Head of caudate nucleus (tissue), 42 donors: ENCODE measurements around the gene C17orf113.

ENCODE experiments used
- DNase-seq, 42 donors: peaks; one replicate each; pipeline versions ENCODE4 v3.0.0 to v3.0.0-alpha.2; 2020 to 2021; ENCODE audit warnings: mixed read lengths in 7 of 42
- intact Hi-C: fragments of 100-400 bp; cut with DNase I; formaldehyde crosslinking; loops from one replicate; pipeline ENCODE4 v1.15.0; 2022

C17orf113 gene

DNA sequence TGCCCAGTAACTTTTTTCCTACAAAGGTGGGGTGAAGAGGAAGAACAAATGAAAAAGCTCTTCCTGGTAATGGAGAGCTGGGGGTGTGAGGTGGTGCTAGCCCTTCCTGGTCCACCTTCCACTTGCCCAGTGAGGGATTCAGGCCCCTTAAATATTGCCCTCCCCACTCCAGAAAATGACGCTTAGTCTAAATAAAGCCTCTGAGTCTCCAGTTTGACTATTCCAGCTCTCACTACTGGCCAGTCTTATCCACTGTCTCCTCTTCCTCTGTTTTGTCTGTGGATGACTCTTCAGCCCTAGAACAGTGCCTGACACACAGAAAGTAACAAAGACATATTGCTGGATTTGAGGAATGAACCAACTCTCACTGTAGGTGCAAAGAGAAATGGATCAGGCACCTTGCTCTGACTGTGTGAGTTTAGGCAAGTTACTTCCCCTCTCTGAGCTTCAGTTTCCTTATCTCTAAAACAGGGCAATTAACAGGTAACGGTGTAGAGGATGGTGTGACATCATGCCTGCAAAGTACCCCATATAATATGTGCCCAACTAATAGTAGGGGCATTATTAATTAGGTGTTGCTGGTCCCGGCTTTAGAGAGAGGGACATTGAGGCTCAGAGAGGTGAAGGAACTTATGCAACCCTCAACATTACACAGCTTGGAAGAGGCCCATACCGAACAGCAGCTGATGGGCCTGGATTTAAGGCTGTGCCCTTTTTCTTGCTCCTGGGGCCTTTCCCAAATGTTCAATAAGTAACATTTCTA, 26.6 kb upstream of the C17orf113 start:
- intact Hi-C loops, result no loop called here
- no peak for DNase-seq

DNA sequence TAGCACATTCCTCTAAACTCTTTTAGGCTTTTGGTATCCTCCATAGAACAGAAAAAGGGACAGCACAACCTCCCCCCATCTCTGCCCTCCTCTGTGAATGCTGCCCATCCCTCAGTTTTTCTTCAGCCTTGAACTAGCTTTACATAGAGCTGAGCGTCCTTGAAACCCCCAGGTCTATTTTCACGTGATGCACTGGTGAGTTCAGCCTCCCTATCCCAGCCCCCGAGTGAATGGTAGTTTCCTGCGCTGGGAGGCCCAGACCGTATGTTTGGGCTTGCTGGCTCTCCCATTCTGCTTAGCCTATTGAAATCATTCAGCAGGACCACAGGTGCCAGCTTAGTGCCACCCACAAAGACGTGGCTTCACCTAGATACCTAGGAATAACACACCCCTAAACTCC, 25.4 kb upstream of the C17orf113 start:
- intact Hi-C loops, result no loop called here
- DNase-seq, result no peak

DNA sequence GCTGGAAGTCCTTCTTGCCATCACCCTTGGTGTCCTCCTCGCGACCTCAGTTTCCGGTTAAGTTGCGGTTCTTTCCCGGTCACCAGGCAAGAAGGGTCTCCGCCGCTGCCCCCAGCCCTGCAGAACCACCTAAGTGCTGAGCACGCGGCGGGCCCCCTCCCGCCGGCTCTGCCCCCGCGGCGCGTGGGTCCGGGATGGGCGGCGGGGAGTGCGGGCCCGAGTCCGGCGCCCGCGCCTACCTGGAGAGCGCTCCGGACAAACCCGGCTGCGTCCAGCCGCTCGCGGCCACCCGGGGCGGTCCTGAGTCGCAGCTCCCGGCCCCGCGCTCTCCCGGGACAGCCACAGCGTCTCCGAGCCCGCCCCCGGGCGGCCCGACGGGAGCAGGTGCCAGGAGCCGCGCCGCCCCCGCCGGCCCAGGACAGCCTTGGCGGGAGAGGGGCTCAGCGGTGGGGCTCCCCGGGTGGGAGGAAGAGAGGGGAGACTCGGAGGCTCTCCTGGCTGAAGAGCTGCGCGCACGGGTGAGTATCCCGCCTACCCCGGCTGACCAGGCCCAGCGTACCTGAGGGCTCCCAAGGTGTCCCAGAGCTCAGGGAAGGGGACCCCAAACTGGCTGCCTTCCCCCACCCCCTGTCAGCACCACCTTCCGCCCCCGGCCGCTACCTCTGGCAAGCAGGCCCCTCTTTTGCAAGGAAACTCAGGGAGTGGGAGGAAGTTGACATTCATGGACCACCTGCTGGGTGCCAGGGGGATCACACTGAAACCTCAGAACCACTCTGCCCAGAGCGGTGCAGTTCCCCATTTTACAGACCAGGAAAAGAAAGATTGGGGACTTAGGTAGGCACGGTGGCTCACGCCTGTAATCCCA, 22.2 kb upstream of the C17orf113 start:
- DNase-seq, result no peak
- intact Hi-C loops, result no loop called here

DNA sequence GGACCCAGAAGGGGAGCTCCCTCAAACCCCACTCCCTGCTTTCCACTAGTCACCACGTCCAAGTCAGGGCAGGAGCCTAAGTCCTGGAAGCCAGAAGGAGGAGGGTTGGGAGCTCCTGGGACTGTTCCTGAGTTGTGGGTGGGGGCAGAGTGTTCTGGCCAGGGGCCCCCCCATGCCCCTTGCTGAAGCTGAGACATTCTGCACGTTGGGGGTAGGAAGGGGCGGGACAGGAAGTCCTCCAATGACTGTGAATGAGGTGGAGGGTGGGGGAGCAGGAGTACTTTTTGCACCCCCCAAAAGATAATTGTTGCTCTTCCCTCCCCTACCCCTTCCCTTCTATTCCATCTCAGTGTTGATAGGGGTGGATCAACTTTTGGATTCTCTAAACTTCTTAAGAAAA, 21.4 kb upstream of the C17orf113 start:
- intact Hi-C loops, result no loop called here

DNA sequence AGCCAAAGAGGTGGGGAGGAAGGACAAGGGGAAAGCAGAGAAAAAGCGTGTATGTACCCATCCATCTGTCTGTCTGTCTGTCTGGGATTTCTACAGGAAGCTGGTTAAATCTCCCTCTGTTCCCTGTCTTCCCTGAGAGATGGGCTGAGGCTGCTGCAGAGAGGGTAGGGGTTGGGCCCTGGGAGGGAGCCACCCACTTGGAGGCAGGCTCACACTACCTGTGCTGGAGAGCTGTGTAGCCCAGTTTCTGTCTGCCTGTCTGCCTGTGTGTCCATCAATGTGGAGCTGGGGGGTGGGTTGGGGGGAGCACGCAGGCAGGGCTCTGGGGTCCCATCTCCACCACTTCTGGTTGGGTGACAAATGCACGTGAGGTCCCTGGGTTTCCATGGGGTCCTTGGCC, 18.6 kb upstream of the C17orf113 start:
- intact Hi-C loops, result no loop called here
- DNase-seq, result no peak

More for the DNA sequence above, 21.4 kb upstream of the C17orf113 start:
- DNase-seq, result no peak

DNA sequence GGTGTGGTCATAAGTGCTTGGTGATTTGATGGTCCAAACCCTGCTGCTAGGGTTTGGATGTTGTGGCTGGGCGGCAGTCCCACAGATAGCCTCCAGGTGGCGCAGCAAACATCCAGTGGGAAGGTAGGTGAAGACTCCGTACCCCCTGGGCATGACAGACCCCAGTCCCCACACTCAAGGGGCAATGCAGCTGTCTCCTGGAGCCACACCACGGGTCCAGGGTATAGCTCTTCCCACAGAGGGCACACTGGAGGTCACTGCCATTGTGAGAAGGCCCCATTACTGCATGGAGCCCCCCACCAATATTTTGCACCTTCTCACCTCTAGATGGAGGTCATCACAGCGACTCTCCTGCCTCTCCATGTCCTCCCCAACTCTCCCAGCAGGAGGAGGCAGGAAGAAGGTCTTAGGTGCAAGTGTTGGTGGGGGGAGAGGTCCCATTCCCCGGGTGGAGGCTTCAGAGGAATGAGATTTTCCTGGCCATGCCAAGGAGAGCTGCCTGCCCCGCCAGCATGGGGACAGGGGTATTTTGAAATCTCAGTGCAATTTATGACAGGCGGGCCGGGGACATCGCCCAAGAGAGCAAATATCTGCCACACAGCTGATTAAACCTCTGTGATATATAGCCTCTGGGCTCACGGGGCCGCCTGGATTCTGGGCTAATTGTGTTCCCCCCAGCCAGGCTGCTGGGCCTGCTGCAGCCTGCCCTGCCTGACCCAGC, 17.1 kb upstream of the C17orf113 start:
- intact Hi-C loops, result no loop called here
- DNase-seq, result peak; percentile 15 to 89 (median 69)

DNA sequence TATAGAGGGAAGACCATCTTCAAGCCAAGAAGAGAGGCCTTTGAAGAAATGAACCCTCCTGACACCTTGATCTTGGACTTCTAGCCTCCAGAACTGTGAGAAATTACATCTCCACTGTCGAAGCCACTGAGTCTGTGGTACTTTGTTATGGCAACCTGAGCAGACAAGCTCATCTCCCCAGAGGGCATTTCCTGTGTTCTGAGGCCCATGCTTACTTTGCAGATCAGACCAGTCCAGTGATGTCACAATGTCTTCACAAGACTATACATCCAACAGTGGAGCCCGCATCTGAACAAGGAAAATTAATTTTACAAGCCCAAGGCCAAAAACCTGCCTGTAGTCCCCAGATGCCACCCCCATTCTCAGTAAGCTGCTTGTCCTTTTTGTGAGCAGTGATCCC, 14.8 kb upstream of the C17orf113 start:
- no peak for DNase-seq
- intact Hi-C loops, result no loop called here

DNA sequence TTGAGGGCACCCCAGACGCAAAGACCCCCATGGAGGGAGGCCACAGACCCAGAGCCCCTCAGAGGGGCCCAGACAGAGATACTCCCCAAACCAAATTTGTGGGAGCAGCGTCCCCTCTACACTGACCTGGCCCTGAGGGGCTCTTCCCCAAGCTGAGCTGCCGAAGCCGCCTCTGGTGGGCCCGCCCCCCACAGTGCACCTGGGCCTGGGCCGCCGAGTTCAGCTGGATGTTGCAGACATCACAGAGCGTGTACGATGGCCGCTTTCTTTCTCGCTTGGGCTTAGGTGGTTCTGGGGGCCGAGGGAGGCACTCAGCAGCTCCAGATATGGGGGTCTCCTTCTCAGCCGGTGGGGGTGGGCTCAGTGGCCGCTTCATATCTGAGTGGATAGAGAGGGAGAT, 12.3 kb upstream of the C17orf113 start:
- intact Hi-C loops, result no loop called here
- DNase-seq, result no peak

DNA sequence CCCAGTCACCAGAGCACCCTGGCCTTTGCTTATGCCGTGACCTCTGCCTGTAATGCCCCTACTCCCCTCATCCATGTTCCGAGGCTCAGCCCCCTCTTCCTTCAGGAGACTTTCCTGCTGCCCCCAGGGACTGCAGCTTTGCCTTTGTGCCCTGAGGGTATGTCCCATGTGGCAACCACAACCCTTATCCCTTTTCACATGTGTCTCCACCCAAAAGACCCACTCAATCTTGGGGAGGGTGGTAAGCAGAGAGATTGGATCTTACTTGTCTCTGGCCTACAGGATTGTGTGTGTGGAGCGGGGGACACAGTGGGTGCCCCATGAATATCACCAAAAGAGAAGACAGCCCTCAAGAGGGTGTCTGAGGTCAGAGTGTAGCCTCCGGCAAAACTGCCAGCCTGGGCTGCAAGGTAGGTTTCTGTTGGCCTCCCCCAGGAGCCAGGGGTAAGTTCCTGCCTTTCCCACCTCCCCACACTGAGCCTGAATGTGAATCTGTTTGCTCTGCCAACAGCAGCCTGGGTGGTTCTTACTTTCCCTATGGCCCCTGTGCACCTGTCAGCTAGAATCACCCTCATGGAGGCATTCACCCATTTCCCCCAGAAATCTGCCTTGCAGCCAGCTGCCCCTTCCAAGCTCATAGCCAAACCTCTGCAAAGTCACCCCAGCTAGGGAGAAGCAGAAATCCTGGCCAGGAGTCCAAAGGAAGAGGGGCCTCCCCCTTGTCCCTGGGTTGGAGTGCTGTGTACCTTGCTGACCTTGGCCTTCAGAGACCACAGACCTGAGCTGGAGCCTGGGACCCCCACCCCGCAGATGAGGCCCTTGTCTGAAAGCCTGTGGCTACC, 11.5 kb upstream of the C17orf113 start:
- intact Hi-C loops, result no loop called here
- DNase-seq, result no peak

DNA sequence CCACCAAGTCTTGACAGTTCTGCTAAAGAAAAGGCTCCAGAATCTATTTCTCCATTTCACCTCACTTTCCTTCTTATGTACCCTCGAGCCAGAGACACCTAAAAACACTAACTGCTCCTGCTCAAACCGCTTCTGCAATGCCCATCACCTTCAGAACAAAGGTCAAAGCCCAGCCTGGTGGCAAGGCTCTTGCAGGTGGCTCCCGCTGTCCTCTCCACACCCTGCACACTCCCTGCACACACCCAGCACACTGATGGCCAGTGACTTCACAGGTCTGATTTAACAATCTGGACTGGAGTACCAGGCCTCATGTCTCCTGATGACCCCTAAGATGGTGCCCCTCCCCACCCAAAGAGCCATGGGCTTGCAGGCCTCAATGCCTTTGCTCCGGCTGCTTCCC, 9.8 kb upstream of the C17orf113 start:
- intact Hi-C loops, result no loop called here
- DNase-seq, result no peak

DNA sequence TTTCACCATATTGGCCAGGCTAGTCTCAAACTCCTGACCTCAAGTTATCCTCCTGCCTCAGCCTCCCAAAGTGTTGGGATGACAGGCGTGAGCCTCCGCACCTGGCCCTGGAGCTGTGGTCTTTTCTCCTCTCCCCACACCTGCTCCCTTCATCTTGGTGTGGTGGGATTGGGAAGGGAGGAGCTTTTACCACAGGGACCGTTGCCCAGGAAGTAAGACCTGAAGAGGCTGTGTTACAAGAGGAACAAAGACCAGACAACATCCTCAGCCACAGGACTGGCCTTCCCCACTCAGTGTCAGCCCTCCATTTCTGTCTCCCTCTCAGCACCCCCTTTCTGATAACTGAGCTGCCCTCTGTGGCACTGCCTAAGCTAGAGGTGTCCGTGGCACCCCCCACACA, 9.4 kb upstream of the C17orf113 start:
- intact Hi-C loops, result no loop called here

DNA sequence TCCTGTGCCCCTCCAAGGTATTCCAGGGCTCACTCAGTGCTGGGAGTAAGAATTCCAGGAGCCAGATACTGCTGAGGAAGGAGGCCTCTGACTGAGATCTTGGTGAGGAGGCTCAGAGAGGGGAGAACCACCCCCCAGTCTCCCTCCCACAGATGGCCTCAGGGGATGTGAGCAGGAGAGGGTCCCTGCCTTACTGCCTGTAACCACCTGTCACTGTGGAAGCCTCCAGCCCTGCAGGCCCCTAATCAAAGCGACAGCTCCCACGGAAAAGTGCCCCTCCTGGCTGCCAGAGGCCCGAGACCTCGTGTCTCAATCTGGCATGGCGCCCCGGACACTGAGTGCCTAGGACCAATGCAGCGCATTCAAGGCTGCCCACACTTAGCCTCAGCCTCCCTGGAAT, 7.7 kb upstream of the C17orf113 start:
- no peak for DNase-seq
- intact Hi-C loops, result no loop called here

More for the DNA sequence above, 9.4 kb upstream of the C17orf113 start:
- DNase-seq, result no peak

DNA sequence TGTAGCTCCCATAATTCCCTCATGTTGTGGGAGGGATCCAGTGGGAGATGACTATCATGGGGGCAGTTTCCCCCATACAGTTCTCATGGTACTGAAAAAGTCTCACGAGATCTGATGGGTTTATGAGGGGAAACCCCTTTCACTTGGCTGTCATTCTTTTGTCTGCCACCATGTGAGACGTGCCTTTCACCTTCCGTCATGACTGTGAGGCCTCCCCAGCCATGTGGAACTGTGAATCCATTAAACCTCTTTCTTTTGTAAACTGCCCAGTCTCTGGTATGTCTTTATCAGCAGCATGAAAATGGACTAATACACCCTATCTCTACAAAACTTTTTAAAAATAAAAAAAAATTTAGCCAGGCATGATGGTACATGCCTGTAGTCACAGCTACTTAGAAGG, 6.2 kb upstream of the C17orf113 start:
- no peak for DNase-seq
- intact Hi-C loops, result no loop called here

DNA sequence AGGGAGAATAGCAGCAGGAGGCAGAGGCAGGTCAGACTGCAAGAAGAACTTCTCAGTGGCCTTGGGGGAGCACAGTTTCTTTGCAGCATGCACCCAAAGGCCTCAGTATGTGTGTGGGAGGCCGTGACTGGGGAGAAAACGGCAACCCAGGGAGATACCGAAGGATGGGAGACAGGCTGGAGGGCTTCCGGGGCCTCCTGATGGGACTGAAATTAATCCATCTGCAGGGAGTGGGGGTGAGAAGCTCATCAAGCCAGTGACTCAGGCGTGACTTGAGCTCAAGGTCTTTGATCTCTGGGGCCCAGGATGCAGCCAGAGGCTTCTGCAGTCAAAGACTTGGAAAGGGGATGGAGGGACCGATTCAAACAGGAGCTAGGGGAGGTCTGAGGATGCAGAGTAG, 5.1 kb upstream of the C17orf113 start:
- intact Hi-C loops, result no loop called here
- DNase-seq, result no peak

DNA sequence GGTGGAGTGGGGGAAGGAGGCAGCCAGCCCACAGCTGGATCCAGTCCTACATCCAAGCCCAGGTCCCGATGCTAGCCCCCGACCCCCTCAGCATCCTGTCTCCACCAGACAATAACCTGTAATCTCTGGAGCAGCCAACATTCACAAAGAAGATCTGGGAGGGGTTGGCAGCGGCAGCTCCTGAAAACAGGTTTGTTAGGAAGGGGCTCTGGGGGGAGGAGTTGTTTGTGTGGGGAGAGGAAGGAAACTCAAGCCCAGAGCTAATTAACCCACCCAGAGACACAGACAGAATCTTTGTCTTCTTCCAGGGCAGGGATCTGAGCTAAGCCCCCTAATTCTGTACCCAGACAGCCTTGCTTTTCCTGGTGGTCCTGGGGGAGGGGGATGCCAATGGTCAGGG, 4.6 kb upstream of the C17orf113 start:
- intact Hi-C loops, result no loop called here
- no peak for DNase-seq

DNA sequence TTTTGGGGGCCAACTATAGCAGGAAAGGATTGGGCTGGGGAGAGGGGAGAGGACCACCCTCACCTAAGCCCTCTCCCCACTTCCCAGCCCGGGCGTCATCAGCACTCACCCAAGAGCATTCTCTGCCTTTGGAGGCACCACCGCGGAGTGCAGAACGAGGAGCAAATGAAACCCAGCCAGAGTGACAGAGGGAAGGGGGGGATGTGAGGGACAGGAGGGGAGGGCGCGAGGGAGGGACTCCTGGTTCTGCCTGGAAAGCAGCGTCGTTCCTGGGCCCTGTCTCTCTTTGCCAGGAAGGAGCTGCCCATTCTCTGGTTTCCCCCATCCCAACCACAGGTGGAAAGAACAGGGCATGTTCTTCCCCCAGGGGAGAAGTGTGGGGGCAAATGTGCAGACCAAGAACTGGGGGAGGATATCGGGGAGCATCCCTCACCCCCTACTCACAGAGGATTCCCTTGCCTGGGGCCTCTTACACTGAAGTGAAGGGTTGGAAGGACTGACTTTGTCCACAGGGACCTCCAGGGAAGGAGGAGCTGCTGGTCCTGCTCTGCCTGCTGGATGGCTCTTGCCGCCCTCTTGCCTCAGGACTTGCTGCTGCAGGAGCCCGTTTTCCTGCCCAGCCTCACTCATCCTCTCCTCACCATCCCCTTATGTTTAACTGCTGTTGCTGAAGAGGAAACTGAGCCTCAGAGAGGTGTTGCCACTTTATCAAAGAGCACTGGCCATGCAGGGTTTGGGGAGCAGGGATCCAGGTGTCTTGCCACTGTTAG, 3.5 kb upstream of the C17orf113 start:
- no peak for DNase-seq
- intact Hi-C loops, result no loop called here

DNA sequence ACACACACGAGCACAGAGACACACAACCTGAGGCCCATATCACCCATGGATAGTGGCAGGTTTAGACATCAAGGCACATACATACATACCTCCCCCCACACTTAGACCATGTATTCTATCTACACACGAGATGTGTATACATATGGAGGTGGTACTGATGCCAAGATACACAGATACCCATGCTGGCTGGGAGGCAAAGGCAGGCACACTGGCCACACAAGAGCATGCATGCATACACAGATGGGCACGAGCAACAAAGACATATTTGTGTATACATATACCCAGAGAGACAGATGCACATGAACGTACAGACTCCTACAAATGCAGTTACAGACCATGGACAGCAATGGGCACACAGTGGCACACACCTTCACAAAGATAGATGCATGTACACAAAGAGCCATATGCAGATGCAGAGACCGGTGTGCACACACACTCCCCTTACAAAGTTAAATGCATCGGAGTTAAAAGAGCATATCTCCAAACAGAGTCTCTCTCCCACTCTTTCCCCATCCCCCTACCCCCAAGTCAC, 2.0 kb upstream of the C17orf113 start:
- intact Hi-C loops, result no loop called here

DNA sequence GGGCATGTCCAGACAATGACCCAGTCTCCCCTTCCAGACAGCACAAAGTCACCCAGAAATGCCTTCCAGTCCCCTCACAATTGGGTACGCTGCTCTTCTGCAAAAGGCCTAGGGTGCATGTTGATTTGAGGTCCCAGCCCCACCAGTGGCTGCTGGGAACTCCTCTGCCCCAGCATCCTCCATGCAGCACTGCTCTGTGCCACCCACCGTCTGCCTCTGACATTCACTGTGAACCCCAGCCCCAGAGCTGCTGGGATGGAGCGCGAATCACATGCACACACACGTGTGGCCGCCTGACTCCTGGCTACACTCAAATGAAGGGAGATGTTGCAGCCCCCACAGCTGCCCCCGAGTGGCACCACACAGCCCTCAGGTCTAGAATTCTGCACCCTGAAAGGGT, 1.2 kb upstream of the C17orf113 start:
- DNase-seq, result no peak
- intact Hi-C loops, result no loop called here

More for the DNA sequence above, 2.0 kb upstream of the C17orf113 start:
- DNase-seq, result no peak
